Measurements from ENCODE around the gene SEPTIN2. TPM values are rescaled to one million over a fixed set of nuclear protein-coding genes. Genes with fewer than 3 reads are reported as not detected.

The SEPTIN2 gene
- total and polyA plus RNA-seq, 2 donors (not counting 3 experiments of a cell fraction or from before 2014, with no cell fraction given), result 427 to 512 TPM

DNA sequence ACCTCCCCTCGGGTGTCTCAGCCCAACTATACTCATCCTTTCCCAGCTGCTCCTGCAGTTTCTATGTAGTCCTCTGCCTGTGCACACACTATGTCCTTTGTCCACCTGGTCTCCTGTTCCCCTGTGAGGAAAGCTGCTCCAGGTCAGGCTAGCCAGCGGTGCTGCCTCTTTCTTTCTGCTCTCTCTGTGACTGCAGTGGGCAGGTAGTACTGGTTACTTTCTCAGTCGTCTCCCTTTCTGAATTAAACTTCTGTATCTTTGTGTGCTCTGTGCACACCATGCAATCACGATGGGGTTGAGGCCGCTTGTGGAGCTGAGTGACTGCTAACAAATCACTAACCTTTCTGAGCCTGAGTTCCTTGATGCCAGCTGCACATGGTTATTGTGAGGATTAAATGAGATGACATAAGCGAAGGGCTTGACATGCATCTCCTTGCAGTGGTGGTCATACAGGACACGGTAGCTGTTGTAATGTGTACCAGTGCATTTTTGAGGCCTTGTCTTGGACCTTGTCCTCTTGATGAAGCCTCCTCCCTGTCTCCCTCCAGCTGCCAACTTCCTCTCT, 43.8 kb downstream of the SEPTIN2 start:
- Histone ChIP-seq H3K36me3 (ENCODE audit: control insufficient read depth in 2 of 2, extremely low read depth in 1 of 2, insufficient read depth in 2 of 2, low read length in 2 of 2) (peaks cover 1 to 2% of the 10 kb centered on the region in 2 experiments), H3K4me3 (replicated peaks in 1 of 3; ENCODE audit: insufficient read depth in 1 of 3, low read depth in 1 of 3, low read length in 3 of 3) (no peak overlapping the region), H3K27me3 (ENCODE audit: control insufficient read depth in 2 of 2, insufficient read depth in 2 of 2, low read length in 2 of 2) (no peaks in the 10 kb centered on the region), H3K4me1 (ENCODE audit: control insufficient read depth, extremely low read depth, insufficient read depth, low read length) (peaks cover 21% of the 10 kb centered on the region), H3K79me2 (ENCODE audit: control insufficient read depth, insufficient read depth, low read length) (peaks cover 60% of the 10 kb centered on the region), H3K9ac (replicated peaks; ENCODE audit: extremely low read depth, insufficient read depth, low read length) (no peak overlapping the region), H3K4me2 (ENCODE audit: insufficient read depth, low read length) (no peak overlapping the region), H3K9me1 (replicated peaks; ENCODE audit: control insufficient read depth, extremely low read depth, insufficient read depth, low read length) (no peaks in the 10 kb centered on the region), H2AFZ (ENCODE audit: low read depth, low read length) (no peak overlapping the region), H3K9me3 (replicated peaks; ENCODE audit: control insufficient read depth, insufficient read depth, low read length) (no peaks in the 10 kb centered on the region), H4K20me1 (replicated peaks; ENCODE audit: control insufficient read depth, extremely low read depth, insufficient read depth, low read length) (no peaks in the 10 kb centered on the region), H3K27ac (ENCODE audit: insufficient read depth, low read depth, low read length) (no peak overlapping the region)
- no peak for FAIRE-seq
- TF ChIP-seq, protein P1, sequence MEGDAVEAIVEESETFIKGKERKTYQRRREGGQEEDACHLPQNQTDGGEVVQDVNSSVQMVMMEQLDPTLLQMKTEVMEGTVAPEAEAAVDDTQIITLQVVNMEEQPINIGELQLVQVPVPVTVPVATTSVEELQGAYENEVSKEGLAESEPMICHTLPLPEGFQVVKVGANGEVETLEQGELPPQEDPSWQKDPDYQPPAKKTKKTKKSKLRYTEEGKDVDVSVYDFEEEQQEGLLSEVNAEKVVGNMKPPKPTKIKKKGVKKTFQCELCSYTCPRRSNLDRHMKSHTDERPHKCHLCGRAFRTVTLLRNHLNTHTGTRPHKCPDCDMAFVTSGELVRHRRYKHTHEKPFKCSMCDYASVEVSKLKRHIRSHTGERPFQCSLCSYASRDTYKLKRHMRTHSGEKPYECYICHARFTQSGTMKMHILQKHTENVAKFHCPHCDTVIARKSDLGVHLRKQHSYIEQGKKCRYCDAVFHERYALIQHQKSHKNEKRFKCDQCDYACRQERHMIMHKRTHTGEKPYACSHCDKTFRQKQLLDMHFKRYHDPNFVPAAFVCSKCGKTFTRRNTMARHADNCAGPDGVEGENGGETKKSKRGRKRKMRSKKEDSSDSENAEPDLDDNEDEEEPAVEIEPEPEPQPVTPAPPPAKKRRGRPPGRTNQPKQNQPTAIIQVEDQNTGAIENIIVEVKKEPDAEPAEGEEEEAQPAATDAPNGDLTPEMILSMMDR (IDR thresholded peaks at IDR 0.05; ENCODE audit: extremely low read depth in 1 of 2, insufficient read depth in 1 of 2, low read depth in 1 of 2, low read length in 2 of 2), result no peak
- TF ChIP-seq, protein P2, sequence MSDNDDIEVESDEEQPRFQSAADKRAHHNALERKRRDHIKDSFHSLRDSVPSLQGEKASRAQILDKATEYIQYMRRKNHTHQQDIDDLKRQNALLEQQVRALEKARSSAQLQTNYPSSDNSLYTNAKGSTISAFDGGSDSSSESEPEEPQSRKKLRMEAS (IDR thresholded peaks at IDR 0.05; ENCODE audit: insufficient read depth, insufficient read length), result no peak
- TF ChIP-seq GATA2 (IDR thresholded peaks at IDR 0.05; ENCODE audit: insufficient read depth, insufficient read length, low read depth, low read length) (no peak), POLR2A (IDR thresholded peaks at IDR 0.05; ENCODE audit: low read depth, low read length) (no peak)
- BruUV-seq (replicated peaks), result no TSS peak
- intact Hi-C loops (cut with micrococcal nuclease) (loop anchor here (5.0 kb wide), 5 partner anchors 148 to 523 kb away; partner anchors contain the start of genes BOK, ING5 and STK25), dilution Hi-C loops (cut with MboI; ENCODE audit: extremely low pct_ligation_motif_present, low sequenced_read_pairs) (no loop called here)
- POLR2A ChIA-PET, result no interaction called here
- DNase-seq (ENCODE audit: low read depth, low spot score), result no peak
- CTCF ChIA-PET, result interaction anchor here (1.0 to 1.6 kb wide), 2 partner anchors 13 to 33 kb away, joined by 3 to 4 read pairs; no protein-coding TSS in a partner anchor

DNA sequence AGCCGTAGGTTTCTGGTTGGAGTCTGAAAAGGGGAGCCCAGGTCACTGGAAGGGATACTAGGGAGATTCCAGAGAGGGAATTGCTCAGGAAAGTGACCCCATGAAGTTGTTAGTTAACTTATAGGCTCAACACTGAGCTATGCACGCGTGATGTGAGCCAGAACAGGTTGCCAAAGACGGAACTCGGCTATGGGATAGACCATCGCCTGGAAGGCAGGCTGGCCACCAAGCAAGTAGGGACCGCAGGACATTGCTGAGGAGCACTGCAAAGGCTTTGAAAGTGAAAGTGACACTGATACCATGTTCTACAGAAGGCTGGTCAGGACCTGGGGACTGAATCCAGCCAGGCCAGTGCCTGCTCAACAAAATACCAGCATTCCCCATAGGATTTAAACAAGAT, 47.7 kb downstream of the SEPTIN2 start:
- Histone ChIP-seq H2AFZ (ENCODE audit: low read depth, low read length) (no peak overlapping the region), H3K9me3 (replicated peaks; ENCODE audit: control insufficient read depth, insufficient read depth, low read length) (no peaks in the 10 kb centered on the region), H3K9ac (replicated peaks; ENCODE audit: extremely low read depth, insufficient read depth, low read length) (no peak overlapping the region), H3K36me3 (ENCODE audit: control insufficient read depth in 2 of 2, extremely low read depth in 1 of 2, insufficient read depth in 2 of 2, low read length in 2 of 2) (no peaks in the 10 kb centered on the region), H3K9me1 (replicated peaks; ENCODE audit: control insufficient read depth, extremely low read depth, insufficient read depth, low read length) (no peaks in the 10 kb centered on the region), H3K4me3 (replicated peaks in 1 of 3; ENCODE audit: insufficient read depth in 1 of 3, low read depth in 1 of 3, low read length in 3 of 3) (no peak overlapping the region), H3K27me3 (ENCODE audit: control insufficient read depth in 2 of 2, insufficient read depth in 2 of 2, low read length in 2 of 2) (no peaks in the 10 kb centered on the region), H3K4me1 (ENCODE audit: control insufficient read depth, extremely low read depth, insufficient read depth, low read length) (peaks cover 5% of the 10 kb centered on the region), H3K4me2 (ENCODE audit: insufficient read depth, low read length) (no peak overlapping the region), H4K20me1 (replicated peaks; ENCODE audit: control insufficient read depth, extremely low read depth, insufficient read depth, low read length) (no peaks in the 10 kb centered on the region), H3K27ac (ENCODE audit: insufficient read depth, low read depth, low read length) (no peak overlapping the region), H3K79me2 (ENCODE audit: control insufficient read depth, insufficient read depth, low read length) (peaks cover 55% of the 10 kb centered on the region)
- FAIRE-seq (no peak), DNase-seq (ENCODE audit: low read depth, low spot score) (no peak)
- intact Hi-C loops (cut with micrococcal nuclease), result no loop called here
- ChIA-PET POLR2A (no interaction called here), CTCF (no interaction called here)
- no TSS peak for BruUV-seq (replicated peaks)
- TF ChIP-seq MYC (IDR thresholded peaks at IDR 0.05; ENCODE audit: low read depth, low read length), result no peak
- TF ChIP-seq, protein P1 (IDR thresholded peaks at IDR 0.05; ENCODE audit: extremely low read depth in 1 of 2, insufficient read depth in 1 of 2, low read depth in 1 of 2, low read length in 2 of 2), result no peak
- TF ChIP-seq EZH2 (IDR thresholded peaks at IDR 0.05; ENCODE audit: borderline replicate concordance, low read depth, low read length, severe bottlenecking), result no peak
- no peak for TF ChIP-seq GATA2 (IDR thresholded peaks at IDR 0.05; ENCODE audit: insufficient read depth, insufficient read length, low read depth, low read length)
- no peak for TF ChIP-seq FOS (IDR thresholded peaks at IDR 0.05; ENCODE audit: borderline replicate concordance, insufficient read depth, low read length)
- TF ChIP-seq POLR2AphosphoS5 (IDR thresholded peaks at IDR 0.05; ENCODE audit: insufficient read depth, low read depth, low read length), result no peak
- no peak for TF ChIP-seq POLR2A (IDR thresholded peaks at IDR 0.05; ENCODE audit: low read depth, low read length)
- TF ChIP-seq JUN (IDR thresholded peaks at IDR 0.05; ENCODE audit: borderline replicate concordance, insufficient read depth, insufficient read length, low read depth), result no peak
- TF ChIP-seq, protein P2 (IDR thresholded peaks at IDR 0.05; ENCODE audit: insufficient read depth, insufficient read length), result no peak
- dilution Hi-C loops (cut with MboI; ENCODE audit: extremely low pct_ligation_motif_present, low sequenced_read_pairs), result no loop called here
